ENCODE measurements around the gene SLC12A8. TPM values are rescaled to one million over a fixed set of nuclear protein-coding genes. Genes with fewer than 3 reads are reported as not detected.

The SLC12A8 gene
- total RNA-seq, 1 donor from 2014 or later, result not detected

GRCh38 chr3:125059488-125060245 lies 152.9 kb downstream of the SLC12A8 start:
- peak; percentile 15 for TF ChIP-seq CTCF (IDR thresholded peaks at IDR 0.05; ENCODE audit: borderline replicate concordance)
- no peaks in the 10 kb centered on the region for H3K27me3 ChIP-seq (ENCODE audit: low read depth)
- intact Hi-C loops (cut with micrococcal nuclease), result loop anchor here (10.0 kb wide), 2 partner anchors 65 to 85 kb away; no protein-coding TSS in a partner anchor
- no peaks in the 10 kb centered on the region for H3K9me3 ChIP-seq (replicated peaks)
- no peak overlapping the region for H3K27ac ChIP-seq (replicated peaks)
- peaks cover 78% of the 10 kb centered on the region for H3K4me1 ChIP-seq
- H3K4me3 ChIP-seq, result no peak overlapping the region
- no peak for DNase-seq
- no peaks in the 10 kb centered on the region for H3K36me3 ChIP-seq

DNA sequence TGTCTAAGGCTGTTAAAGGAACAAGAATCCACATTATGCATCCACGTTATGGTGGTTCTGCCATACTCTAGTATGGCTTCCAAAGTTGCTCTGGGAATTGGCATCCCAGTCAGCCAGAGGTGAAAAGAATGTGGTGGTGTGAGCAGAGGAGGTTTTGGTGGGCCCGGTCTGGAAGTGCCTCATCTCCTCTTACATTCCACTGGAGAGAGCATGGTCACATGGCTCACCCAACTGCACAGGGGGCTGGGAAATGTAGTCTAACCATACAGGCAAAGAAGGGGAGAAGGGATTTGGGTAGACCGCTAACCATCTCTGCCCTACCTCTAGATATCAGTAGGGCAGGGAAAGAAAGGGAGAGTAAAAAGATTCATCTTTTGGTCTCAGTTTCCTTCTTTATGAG lies 153.6 kb downstream of the SLC12A8 start:
- intact Hi-C loops (cut with micrococcal nuclease), result loop anchor here (10.0 kb wide), 1 partner anchor 64 kb away; no protein-coding TSS in a partner anchor
- no peaks in the 10 kb centered on the region for H3K36me3 ChIP-seq
- peaks cover 81% of the 10 kb centered on the region for H3K4me1 ChIP-seq
- no peak for TF ChIP-seq CTCF (IDR thresholded peaks at IDR 0.05; ENCODE audit: borderline replicate concordance)
- no peak for DNase-seq
- no peak overlapping the region for H3K4me3 ChIP-seq
- H3K27ac ChIP-seq (replicated peaks), result no peak overlapping the region
- no peaks in the 10 kb centered on the region for H3K9me3 ChIP-seq (replicated peaks)
- H3K27me3 ChIP-seq (ENCODE audit: low read depth), result no peaks in the 10 kb centered on the region

GRCh38 chr3:125058529-125058928 lies 154.0 kb downstream of the SLC12A8 start:
- no peak overlapping the region for H3K4me3 ChIP-seq
- DNase-seq, result no peak
- H3K9me3 ChIP-seq (replicated peaks), result no peaks in the 10 kb centered on the region
- H3K27ac ChIP-seq (replicated peaks), result no peak overlapping the region
- no peak for TF ChIP-seq CTCF (IDR thresholded peaks at IDR 0.05; ENCODE audit: borderline replicate concordance)
- intact Hi-C loops (cut with micrococcal nuclease), result loop anchor here (10.0 kb wide), 1 partner anchor 64 kb away; no protein-coding TSS in a partner anchor
- no peaks in the 10 kb centered on the region for H3K27me3 ChIP-seq (ENCODE audit: low read depth)
- peaks cover 81% of the 10 kb centered on the region for H3K4me1 ChIP-seq
- H3K36me3 ChIP-seq, result no peaks in the 10 kb centered on the region

- H3K27ac ChIP-seq (replicated peaks), result peak overlapping the region; percentile 96
- intact Hi-C loops (cut with micrococcal nuclease), result loop anchor here (10.0 kb wide), 1 partner anchor 63 kb away; no protein-coding TSS in a partner anchor
- H3K36me3 ChIP-seq, result no peaks in the 10 kb centered on the region
- DNase-seq, result no peak
- H3K9me3 ChIP-seq (replicated peaks), result no peaks in the 10 kb centered on the region
- H3K4me3 ChIP-seq, result no peak overlapping the region
- no peaks in the 10 kb centered on the region for H3K27me3 ChIP-seq (ENCODE audit: low read depth)
- no peak for TF ChIP-seq CTCF (IDR thresholded peaks at IDR 0.05; ENCODE audit: borderline replicate concordance)
- H3K4me1 ChIP-seq, result peaks cover 81% of the 10 kb centered on the region
Measured at GRCh38 chr3:125057186-125057850, 155.2 kb downstream of the SLC12A8 start.

GRCh38 chr3:125055913-125056745 lies 156.4 kb downstream of the SLC12A8 start, which contains the start of gene HEG1:
HEG1 (minus strand) TSS chr3:125055997; CDS start chr3:125055890, 107 bp downstream.
- peak; percentile 93 for DNase-seq
- Histone ChIP-seq H3K9me3 (replicated peaks) (no peaks in the 10 kb centered on the region), H3K36me3 (no peaks in the 10 kb centered on the region), H3K4me1 (peaks cover 82% of the 10 kb centered on the region), H3K27ac (replicated peaks) (peak within 1 kb of the TSS; percentile 96), H3K27me3 (ENCODE audit: low read depth) (no peaks in the 10 kb centered on the region), H3K4me3 (peak within 1 kb of the TSS; percentile 90)
- no peak for TF ChIP-seq CTCF (IDR thresholded peaks at IDR 0.05; ENCODE audit: borderline replicate concordance)
- intact Hi-C loops (cut with micrococcal nuclease), result loop anchor here (10.0 kb wide), 1 partner anchor 61 kb away; no protein-coding TSS in a partner anchor
